Measurements from ENCODE around the gene RNF224. TPM values are rescaled to one million over a fixed set of nuclear protein-coding genes. Genes with fewer than 3 reads are reported as not detected.

The RNF224 gene
- total and polyA plus RNA-seq, 3 experiments from 2014 or later = not detected

DNA sequence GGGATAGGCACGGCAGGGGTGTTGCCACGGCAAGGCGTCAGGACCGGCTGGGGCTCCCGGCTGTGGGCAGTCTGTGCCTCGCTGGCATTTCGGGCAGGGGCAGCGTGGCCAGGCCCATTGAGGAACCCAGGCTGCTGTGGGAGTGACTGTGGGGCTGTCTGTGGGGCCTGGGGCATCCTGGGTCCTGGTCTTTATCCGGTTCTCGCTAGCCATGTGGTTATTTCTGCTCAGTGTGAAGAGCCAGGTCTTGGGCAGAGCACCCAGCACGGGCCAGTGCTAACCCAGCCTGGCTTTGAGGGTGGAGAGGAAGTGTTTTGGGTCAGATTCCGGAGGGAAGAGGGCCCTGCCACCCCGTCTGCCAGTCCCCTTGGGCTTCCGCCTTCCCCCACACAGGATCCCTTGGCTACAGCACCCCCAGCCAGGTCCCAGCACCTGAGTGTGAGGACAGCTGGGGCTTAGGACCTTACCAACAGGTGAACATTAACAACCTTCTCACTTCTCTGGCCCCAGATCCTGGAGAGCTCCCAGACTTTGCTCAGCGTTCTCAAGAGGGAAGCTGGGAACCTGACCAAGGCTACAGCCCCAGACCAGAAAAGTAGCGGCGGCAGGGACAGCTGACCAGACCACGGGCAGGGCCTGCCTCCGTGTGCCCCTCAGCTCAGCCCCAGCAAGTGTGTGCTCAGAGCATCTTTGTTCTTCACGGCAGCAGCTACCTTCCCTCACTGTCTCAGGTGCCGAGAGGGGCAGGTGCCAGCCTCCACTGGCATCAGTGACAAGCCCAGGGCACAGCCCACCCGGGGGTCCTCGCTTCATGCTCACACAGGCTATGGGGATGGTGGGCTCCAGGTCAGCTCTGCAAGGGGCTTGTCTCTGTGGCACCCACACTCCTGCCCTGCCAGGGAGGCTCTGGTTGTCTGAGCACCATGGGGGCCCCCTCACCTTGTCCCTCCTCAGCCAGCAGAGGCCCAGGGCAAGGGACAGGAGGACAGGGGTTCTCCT lies 37.7 kb upstream of the RNF224 start:
- peaks cover 4% of the 10 kb centered on the region for H3K36me3 ChIP-seq (ENCODE audit: insufficient read depth, low read length)
- no peaks in the 10 kb centered on the region for H3K27me3 Mint-ChIP-seq
- peak overlapping the region; percentile 91 for H3K4me3 ChIP-seq (ENCODE audit: low read length)
- peak overlapping the region; percentile 85 to 99 (median 96) for H3K27ac Mint-ChIP-seq
- DNase-seq = no peak
- no peaks in the 10 kb centered on the region for H3K9me3 ChIP-seq (ENCODE audit: low read length)
- POLR2A ChIA-PET = interaction anchor here (0.6 to 2.3 kb wide), 13 partner anchors 9 to 706 kb away, joined by 3 to 20 read pairs (median 4); partner anchors contain the start of genes DPP7, NDOR1, RNF208 and TMEM203
- no peaks in the 10 kb centered on the region for H3K27me3 ChIP-seq (ENCODE audit: insufficient read depth, low read length, poor library complexity, severe bottlenecking)
- H3K9me3 Mint-ChIP-seq = no peaks in the 10 kb centered on the region
- peak overlapping the region; percentile 90 to 98 (median 92) for H3K4me3 Mint-ChIP-seq
- peak overlapping the region; percentile 94 for H3K27ac ChIP-seq (ENCODE audit: low read depth, low read length)
- CTCF ChIA-PET = interaction anchor here (0.7 to 3.1 kb wide), 15 partner anchors 8 to 384 kb away, joined by 3 to 23 read pairs (median 5); partner anchors contain the start of genes CYSRT1, RNF224, TPRN and TUBB4B
- H3K4me1 Mint-ChIP-seq = peaks cover 24 to 50% (median 26%) of the 10 kb centered on the region in 3 donors
- peaks cover 33% of the 10 kb centered on the region for H3K4me1 ChIP-seq (ENCODE audit: insufficient read depth, low read length)
- H3K36me3 Mint-ChIP-seq = peaks cover 0 to 46% (median 2%) of the 10 kb centered on the region in 3 donors

DNA sequence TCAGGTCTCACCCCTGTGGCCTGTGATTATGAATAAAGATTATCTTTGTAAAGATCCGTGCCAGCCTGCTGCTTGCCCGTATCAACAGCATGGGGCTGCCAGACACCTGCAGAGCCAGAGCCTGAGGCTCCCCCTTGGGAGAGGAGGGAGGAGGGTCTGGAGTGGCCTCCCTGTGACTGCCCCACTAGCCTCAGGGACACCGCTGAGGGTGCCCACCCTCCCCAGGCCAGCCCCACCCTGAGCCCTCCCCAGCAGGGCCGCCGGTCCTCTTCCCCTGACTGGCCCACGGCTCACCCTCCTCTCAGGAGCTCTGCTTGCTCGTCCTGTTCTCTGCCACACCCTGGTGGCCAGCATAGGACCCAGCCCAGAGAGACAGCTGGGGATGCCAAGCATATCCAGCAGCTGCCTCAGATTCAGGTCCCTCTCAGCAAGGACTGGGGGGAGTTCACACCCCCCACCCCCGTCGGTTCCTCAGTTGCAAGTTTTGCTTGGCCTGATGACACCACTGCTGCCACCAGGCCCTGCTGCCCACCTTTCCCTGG lies 36.9 kb upstream of the RNF224 start:
- DNase-seq = no peak
- Histone ChIP-seq H3K4me3 (ENCODE audit: low read length) (no peak overlapping the region), H3K27ac (ENCODE audit: low read depth, low read length) (no peak overlapping the region), H3K27me3 (ENCODE audit: insufficient read depth, low read length, poor library complexity, severe bottlenecking) (no peaks in the 10 kb centered on the region), H3K36me3 (ENCODE audit: insufficient read depth, low read length) (peaks cover 4% of the 10 kb centered on the region), H3K4me1 (ENCODE audit: insufficient read depth, low read length) (peaks cover 33% of the 10 kb centered on the region), H3K9me3 (ENCODE audit: low read length) (no peaks in the 10 kb centered on the region)
- peak overlapping the region in 5 of 8 donors; percentile 70 to 85 (median 80) for H3K27ac Mint-ChIP-seq
- CTCF ChIA-PET = interaction anchor here (1.9 to 3.1 kb wide), 4 partner anchors 8 to 46 kb away, joined by 7 to 23 read pairs (median 11); partner anchors contain the start of genes CYSRT1, RNF224 and TPRN
- peak overlapping the region; percentile 32 to 90 (median 71) for H3K4me3 Mint-ChIP-seq
- H3K4me1 Mint-ChIP-seq = peaks cover 24 to 47% (median 26%) of the 10 kb centered on the region in 3 donors
- H3K9me3 Mint-ChIP-seq = no peaks in the 10 kb centered on the region
- no peaks in the 10 kb centered on the region for H3K27me3 Mint-ChIP-seq
- peaks cover 0 to 40% (median 2%) of the 10 kb centered on the region in 3 donors for H3K36me3 Mint-ChIP-seq
- POLR2A ChIA-PET = interaction anchor here (1.3 kb wide), 1 partner anchor 707 kb away, joined by 3 read pairs; no protein-coding TSS in a partner anchor

DNA sequence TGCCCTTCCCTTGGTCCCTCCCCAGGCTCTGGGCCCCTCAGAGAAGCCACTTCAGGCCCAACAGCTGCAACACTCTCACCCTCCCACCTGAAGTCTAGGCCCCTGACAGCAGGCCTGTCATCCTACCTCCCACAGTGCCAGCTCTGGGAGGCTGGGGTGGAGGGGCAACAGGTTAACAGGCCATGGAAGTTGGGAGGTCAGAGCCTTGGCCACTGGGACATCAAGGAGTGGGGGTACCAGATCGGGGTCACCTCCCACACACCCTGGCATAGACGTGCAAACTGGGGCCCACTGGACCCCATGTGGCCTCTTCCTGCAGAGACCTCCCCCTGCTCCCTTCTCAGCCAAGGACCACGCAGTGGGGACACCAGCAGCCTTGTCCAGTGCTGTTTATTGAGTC lies 36.1 kb upstream of the RNF224 start:
- H3K36me3 ChIP-seq (ENCODE audit: insufficient read depth, low read length) = peaks cover 4% of the 10 kb centered on the region
- POLR2A ChIA-PET = interaction anchor here (0.6 kb wide), 2 partner anchors 35 to 1100 kb away, joined by 3 to 4 read pairs; no protein-coding TSS in a partner anchor
- Mint-ChIP-seq H3K9me3 (no peaks in the 10 kb centered on the region), H3K4me1 (peaks cover 24 to 40% (median 24%) of the 10 kb centered on the region in 3 donors), H3K36me3 (peaks cover 0 to 34% (median 2%) of the 10 kb centered on the region in 3 donors), H3K27me3 (no peaks in the 10 kb centered on the region), H3K27ac (peak overlapping the region in 3 of 8 donors; percentile 77 to 85 (median 80)), H3K4me3 (peak overlapping the region in 3 of 7 donors; percentile 37 to 81 (median 72))
- H3K4me3 ChIP-seq (ENCODE audit: low read length) = no peak overlapping the region
- no peak overlapping the region for H3K27ac ChIP-seq (ENCODE audit: low read depth, low read length)
- H3K4me1 ChIP-seq (ENCODE audit: insufficient read depth, low read length) = peaks cover 29% of the 10 kb centered on the region
- no peaks in the 10 kb centered on the region for H3K27me3 ChIP-seq (ENCODE audit: insufficient read depth, low read length, poor library complexity, severe bottlenecking)
- H3K9me3 ChIP-seq (ENCODE audit: low read length) = no peaks in the 10 kb centered on the region
- CTCF ChIA-PET = interaction anchor here (2.0 kb wide), 1 partner anchor 95 kb away, joined by 5 read pairs; no protein-coding TSS in a partner anchor
- DNase-seq = no peak

DNA sequence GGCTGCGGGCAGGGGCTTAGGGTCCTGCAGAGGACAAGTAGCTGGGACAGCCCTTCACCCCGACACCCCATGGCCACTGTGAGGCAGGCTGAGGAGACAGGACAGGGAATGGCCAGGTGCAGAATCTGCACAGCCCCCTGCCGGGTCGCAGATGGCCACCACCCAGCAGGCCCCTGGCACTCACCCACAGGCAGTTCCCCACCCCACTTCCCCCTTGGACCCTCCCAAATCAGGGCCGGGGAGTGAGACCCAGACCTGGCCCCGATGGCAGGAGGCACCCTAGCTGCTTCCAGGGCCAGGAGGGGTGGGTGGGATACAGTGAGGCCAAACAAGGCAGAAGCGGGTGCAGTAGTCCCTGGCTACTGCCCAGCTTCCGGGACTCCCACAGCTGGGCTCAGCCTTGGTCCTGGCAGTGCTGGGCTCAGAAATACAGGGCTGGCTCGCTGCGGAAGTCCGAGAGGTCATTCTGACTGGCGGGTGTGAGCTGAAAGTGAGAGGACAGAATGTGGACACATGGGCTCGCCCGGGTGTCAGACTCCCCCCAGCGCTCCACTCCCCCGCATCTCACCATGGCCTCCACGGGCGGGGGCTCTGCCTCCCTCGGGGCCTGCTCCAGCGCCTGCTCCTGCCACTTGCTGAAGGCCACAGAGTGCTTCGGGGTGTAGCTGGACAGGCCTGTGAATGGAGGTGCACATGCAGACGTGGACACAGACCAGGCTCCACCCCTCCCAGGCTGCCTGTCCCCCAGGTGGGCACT lies 35.4 kb upstream of the RNF224 start:
- Mint-ChIP-seq H3K4me1 (peaks cover 19 to 34% (median 19%) of the 10 kb centered on the region in 3 donors), H3K27me3 (no peaks in the 10 kb centered on the region), H3K27ac (peak overlapping the region in 1 of 8 donors; percentile 80), H3K9me3 (no peaks in the 10 kb centered on the region), H3K36me3 (peaks cover 0 to 28% (median 2%) of the 10 kb centered on the region in 3 donors), H3K4me3 (no peak overlapping the region)
- no peak for DNase-seq
- CTCF ChIA-PET = interaction anchor here (1.0 to 2.0 kb wide), 3 partner anchors 27 to 360 kb away, joined by 3 to 5 read pairs (median 3); partner anchors contain the start of gene MRPL41
- Histone ChIP-seq H3K9me3 (ENCODE audit: low read length) (no peaks in the 10 kb centered on the region), H3K4me3 (ENCODE audit: low read length) (no peak overlapping the region), H3K27ac (ENCODE audit: low read depth, low read length) (no peak overlapping the region), H3K27me3 (ENCODE audit: insufficient read depth, low read length, poor library complexity, severe bottlenecking) (no peaks in the 10 kb centered on the region), H3K36me3 (ENCODE audit: insufficient read depth, low read length) (peaks cover 4% of the 10 kb centered on the region), H3K4me1 (ENCODE audit: insufficient read depth, low read length) (peaks cover 22% of the 10 kb centered on the region)
- POLR2A ChIA-PET = interaction anchor here (0.6 to 1.4 kb wide), 3 partner anchors 35 to 1100 kb away, joined by 3 to 9 read pairs (median 4); no protein-coding TSS in a partner anchor

DNA sequence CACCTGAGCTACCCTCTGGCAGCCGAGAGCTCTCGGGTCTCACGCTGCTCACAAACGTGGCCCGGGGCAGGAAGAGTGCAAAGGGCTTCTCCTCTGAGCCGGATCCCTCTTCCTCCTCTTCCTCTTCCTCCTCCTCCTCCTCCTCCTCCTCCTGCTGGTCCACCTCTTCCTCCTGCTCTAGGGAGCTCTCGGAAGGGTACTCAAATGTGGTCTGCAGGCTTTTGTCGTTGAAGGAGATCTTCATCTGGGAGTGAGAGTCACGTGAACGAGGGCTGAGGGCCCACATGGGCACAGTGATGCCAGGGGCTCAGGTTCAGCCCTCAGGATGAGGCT lies 34.9 kb upstream of the RNF224 start:
- H3K9me3 ChIP-seq (ENCODE audit: low read length) = no peaks in the 10 kb centered on the region
- no peak overlapping the region for H3K4me3 ChIP-seq (ENCODE audit: low read length)
- Mint-ChIP-seq H3K27me3 (no peaks in the 10 kb centered on the region), H3K36me3 (peaks cover 0 to 26% (median 2%) of the 10 kb centered on the region in 3 donors), H3K4me1 (peaks cover 14 to 28% (median 14%) of the 10 kb centered on the region in 3 donors), H3K4me3 (peak overlapping the region in 1 of 7 donors; percentile 24), H3K9me3 (no peaks in the 10 kb centered on the region), H3K27ac (no peak overlapping the region)
- CTCF ChIA-PET = interaction anchor here (1.0 to 2.0 kb wide), 3 partner anchors 27 to 360 kb away, joined by 3 to 5 read pairs (median 3); partner anchors contain the start of gene MRPL41
- peaks cover 17% of the 10 kb centered on the region for H3K4me1 ChIP-seq (ENCODE audit: insufficient read depth, low read length)
- no peak for DNase-seq
- H3K27ac ChIP-seq (ENCODE audit: low read depth, low read length) = no peak overlapping the region
- H3K36me3 ChIP-seq (ENCODE audit: insufficient read depth, low read length) = peaks cover 4% of the 10 kb centered on the region
- POLR2A ChIA-PET = interaction anchor here (1.4 kb wide), 1 partner anchor 63 kb away, joined by 9 read pairs; no protein-coding TSS in a partner anchor
- no peaks in the 10 kb centered on the region for H3K27me3 ChIP-seq (ENCODE audit: insufficient read depth, low read length, poor library complexity, severe bottlenecking)

DNA sequence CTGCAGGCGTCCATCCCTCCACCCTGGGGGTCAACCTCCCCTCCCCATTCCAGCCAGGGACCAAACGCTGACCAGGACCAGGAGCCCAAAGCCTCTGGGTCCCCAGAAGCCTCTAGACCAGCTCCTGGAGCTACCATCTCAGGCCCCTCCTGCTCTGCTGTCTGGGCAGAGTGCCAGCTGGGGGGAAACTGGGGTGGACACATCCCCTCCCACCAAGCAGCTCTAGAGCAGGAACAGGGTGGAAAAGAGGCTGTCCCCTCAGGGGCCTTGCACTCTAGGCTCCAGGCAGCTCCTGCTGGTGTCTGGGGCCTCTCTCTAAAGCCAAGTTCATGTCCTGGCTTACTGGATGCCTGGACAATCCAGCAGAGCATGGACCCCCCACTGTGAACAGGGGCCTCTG lies 34.4 kb upstream of the RNF224 start:
- Histone ChIP-seq H3K4me3 (ENCODE audit: low read length) (no peak overlapping the region), H3K27ac (ENCODE audit: low read depth, low read length) (no peak overlapping the region), H3K4me1 (ENCODE audit: insufficient read depth, low read length) (peaks cover 13% of the 10 kb centered on the region), H3K27me3 (ENCODE audit: insufficient read depth, low read length, poor library complexity, severe bottlenecking) (no peaks in the 10 kb centered on the region), H3K9me3 (ENCODE audit: low read length) (no peaks in the 10 kb centered on the region), H3K36me3 (ENCODE audit: insufficient read depth, low read length) (peaks cover 4% of the 10 kb centered on the region)
- POLR2A ChIA-PET = interaction anchor here (1.4 kb wide), 1 partner anchor 63 kb away, joined by 9 read pairs; no protein-coding TSS in a partner anchor
- Mint-ChIP-seq H3K9me3 (no peaks in the 10 kb centered on the region), H3K4me3 (peak overlapping the region in 1 of 7 donors; percentile 24), H3K27me3 (no peaks in the 10 kb centered on the region), H3K36me3 (peaks cover 0 to 22% (median 0%) of the 10 kb centered on the region in 3 donors), H3K4me1 (peaks cover 10 to 24% (median 10%) of the 10 kb centered on the region in 3 donors), H3K27ac (no peak overlapping the region)
- DNase-seq = no peak
- CTCF ChIA-PET = interaction anchor here (1.0 to 2.0 kb wide), 2 partner anchors 97 to 359 kb away, joined by 3 to 5 read pairs; partner anchors contain the start of gene MRPL41

DNA sequence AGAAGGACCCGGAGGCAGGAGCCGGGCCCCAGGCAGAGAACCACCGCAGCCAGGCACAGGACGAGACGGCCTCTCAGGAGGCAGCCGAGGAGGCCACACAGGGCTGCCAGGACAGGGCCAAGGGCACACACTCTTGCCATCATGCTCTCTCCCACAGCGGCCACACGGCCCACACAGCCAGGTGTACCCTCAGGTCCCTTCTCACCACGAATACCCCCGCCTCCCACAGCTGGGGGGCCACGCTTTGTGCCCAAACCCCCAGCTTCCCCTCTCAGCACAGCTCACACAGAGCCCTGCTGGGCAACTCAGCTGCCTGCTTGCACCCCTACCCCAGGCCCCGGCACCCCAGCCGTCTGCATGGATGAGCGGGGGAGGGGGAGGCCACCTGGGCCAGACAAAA lies 33.5 kb upstream of the RNF224 start:
- peaks cover 12% of the 10 kb centered on the region for H3K4me1 ChIP-seq (ENCODE audit: insufficient read depth, low read length)
- Mint-ChIP-seq H3K4me1 (peaks cover 9 to 19% (median 10%) of the 10 kb centered on the region in 3 donors), H3K9me3 (no peaks in the 10 kb centered on the region), H3K27me3 (no peaks in the 10 kb centered on the region), H3K27ac (no peak overlapping the region), H3K36me3 (peaks cover 0 to 16% (median 0%) of the 10 kb centered on the region in 3 donors), H3K4me3 (peak overlapping the region in 1 of 7 donors; percentile 50)
- ChIA-PET CTCF (interaction anchor here (1.5 kb wide), 1 partner anchor 43 kb away, joined by 4 read pairs; no protein-coding TSS in a partner anchor), POLR2A (no interaction called here)
- no peak overlapping the region for H3K27ac ChIP-seq (ENCODE audit: low read depth, low read length)
- no peak for DNase-seq
- no peaks in the 10 kb centered on the region for H3K9me3 ChIP-seq (ENCODE audit: low read length)
- no peak overlapping the region for H3K4me3 ChIP-seq (ENCODE audit: low read length)
- H3K27me3 ChIP-seq (ENCODE audit: insufficient read depth, low read length, poor library complexity, severe bottlenecking) = no peaks in the 10 kb centered on the region
- H3K36me3 ChIP-seq (ENCODE audit: insufficient read depth, low read length) = peaks cover 4% of the 10 kb centered on the region
